ENCODE data around the gene MFSD11. TPM values are rescaled to one million over a fixed set of nuclear protein-coding genes. Genes with fewer than 3 reads are reported as not detected.

The MFSD11 gene
- total and polyA plus RNA-seq, 9 donors: 9.6 to 26.2 (median 19.6) TPM

- DNase-seq: no peak
- no peak overlapping the region for H3K4me3 ChIP-seq
- TF ChIP-seq CTCF (IDR thresholded peaks at IDR 0.05): no peak
- no peak for TF ChIP-seq POLR2A (IDR thresholded peaks at IDR 0.05)
- no peak for TF ChIP-seq EP300 (IDR thresholded peaks at IDR 0.05)
- WGBS, 3 donors: 77 to 83% (median 78%) methylated on average over 12 of the region's 12 CpGs
- intact Hi-C loops (cut with DNase I): no loop called here
- H3K4me1 ChIP-seq (ENCODE audit: insufficient read depth): no peaks in the 10 kb centered on the region
- H3K27me3 ChIP-seq: no peaks in the 10 kb centered on the region
- H3K27ac ChIP-seq: no peak overlapping the region
- H3K36me3 ChIP-seq: no peaks in the 10 kb centered on the region
- no peaks in the 10 kb centered on the region for H3K9me3 ChIP-seq
These were observed 86.2 kb downstream of the MFSD11 start for GRCh38 chr17:76824093-76824492.

- WGBS, 3 donors: 52 to 60% (median 59%) methylated on average over 24 of the region's 24 CpGs
- intact Hi-C loops (cut with DNase I): no loop called here
- no peaks in the 10 kb centered on the region for H3K36me3 ChIP-seq
- no peaks in the 10 kb centered on the region for H3K9me3 ChIP-seq
- DNase-seq: no peak
- no peak overlapping the region for H3K27ac ChIP-seq
- H3K27me3 ChIP-seq: no peaks in the 10 kb centered on the region
- TF ChIP-seq CTCF (IDR thresholded peaks at IDR 0.05) (no peak), EP300 (IDR thresholded peaks at IDR 0.05) (no peak), POLR2A (IDR thresholded peaks at IDR 0.05) (no peak)
- H3K4me3 ChIP-seq: no peak overlapping the region
- no peaks in the 10 kb centered on the region for H3K4me1 ChIP-seq (ENCODE audit: insufficient read depth)
These were observed 88.6 kb downstream of the MFSD11 start for GRCh38 chr17:76826330-76827068.

GRCh38 chr17:76827736-76828135 is 89.8 kb downstream of the MFSD11 start:
- TF ChIP-seq EP300 (IDR thresholded peaks at IDR 0.05): no peak
- TF ChIP-seq POLR2A (IDR thresholded peaks at IDR 0.05): no peak
- no peak for TF ChIP-seq CTCF (IDR thresholded peaks at IDR 0.05)
- intact Hi-C loops (cut with DNase I): no loop called here
- 80 to 85% (median 83%) methylated on average over 13 to 14 of the region's 14 CpGs for WGBS, 3 donors
- no peaks in the 10 kb centered on the region for H3K9me3 ChIP-seq
- H3K27ac ChIP-seq: no peak overlapping the region
- no peak overlapping the region for H3K4me3 ChIP-seq
- H3K4me1 ChIP-seq (ENCODE audit: insufficient read depth): no peaks in the 10 kb centered on the region
- DNase-seq: no peak
- no peaks in the 10 kb centered on the region for H3K27me3 ChIP-seq
- H3K36me3 ChIP-seq: no peaks in the 10 kb centered on the region

MicroRNAs within 50 kb of the gene (microRNA counts, 767-probe panel; counts per million panel counts)
- 530 counts per million, percentile 78 among the panel's probes with 10 or more counts for microRNA hsa-miR-636

Small RNA genes within 50 kb of the gene (microRNA-seq; reads per million reads assigned to microRNA genes)
- 0 to 0.16 (median 0) reads per million in 3 donors for gene MIR636

Small RNA genes within 50 kb of the gene (small RNA-seq; reads per million reads assigned to genes)
- gene AC005837.3 (not detected), gene RF02271 (not detected), gene RNU6-97P (not detected), gene RNY4P36 (not detected)

Other genes with a start within 250 kb of the MFSD11 start
- gene RHBDF2, start 236.7 kb upstream of the MFSD11 start, total RNA-seq: 10 to 100 TPM; 11.7 to 39.9 (median 26.1) TPM
- gene RHBDF2, start 236.7 kb upstream of the MFSD11 start, polyA plus RNA-seq: 1 to 10 TPM; 3.3 to 8.8 TPM
- 10 to 100 TPM in 2 of 7 donors, 1 to 10 TPM in 5; 3.9 to 35.7 (median 8.0) TPM for gene CYGB, start 200.4 kb upstream of the MFSD11 start, total RNA-seq
- 10 to 100 TPM; 14.6 to 18.2 TPM for gene CYGB, start 200.4 kb upstream of the MFSD11 start, polyA plus RNA-seq
- 10 to 100 TPM in 1 of 7 donors, 1 to 10 TPM in 6; 2.3 to 12.2 (median 2.8) TPM for gene PRCD, start 198.1 kb upstream of the MFSD11 start, total RNA-seq
- 1 to 10 TPM; 1.5 to 7.0 TPM for gene PRCD, start 198.1 kb upstream of the MFSD11 start, polyA plus RNA-seq
- gene ST6GALNAC2, start 152.3 kb upstream of the MFSD11 start, total RNA-seq: 10 to 100 TPM in 1 of 7 donors, 1 to 10 TPM in 6; 1.9 to 61.6 (median 4.9) TPM
- 1 to 10 TPM; 1.4 to 5.0 TPM for gene ST6GALNAC2, start 152.3 kb upstream of the MFSD11 start, polyA plus RNA-seq
- gene ST6GALNAC1, start 94.4 kb upstream of the MFSD11 start, total RNA-seq: 10 to 100 TPM in 1 of 7 donors, 1 to 10 TPM in 4, under 1 TPM in 2; 0.73 to 10.5 (median 3.7) TPM
- gene ST6GALNAC1, start 94.4 kb upstream of the MFSD11 start, polyA plus RNA-seq: 1 to 10 TPM; 3.6 to 6.1 TPM
- gene MXRA7, start 27.2 kb upstream of the MFSD11 start, total RNA-seq: 100 to 1,000 TPM; 107 to 210 (median 181) TPM
- 100 to 1,000 TPM; 199 to 759 TPM for gene MXRA7, start 27.2 kb upstream of the MFSD11 start, polyA plus RNA-seq
- gene JMJD6, start 11.5 kb upstream of the MFSD11 start, total RNA-seq: 10 to 100 TPM; 20.1 to 49.8 (median 38.1) TPM
- 10 to 100 TPM; 19.5 to 28.2 TPM for gene JMJD6, start 11.5 kb upstream of the MFSD11 start, polyA plus RNA-seq
- gene METTL23, start 11.3 kb upstream of the MFSD11 start, total RNA-seq: 10 to 100 TPM; 20.9 to 36.6 (median 31.8) TPM
- 10 to 100 TPM; 37.9 to 47.4 TPM for gene METTL23, start 11.3 kb upstream of the MFSD11 start, polyA plus RNA-seq
- 100 to 1,000 TPM; 149 to 245 (median 174) TPM for gene SRSF2, start 788 bp upstream of the MFSD11 start, total RNA-seq
- 100 to 1,000 TPM; 126 to 152 TPM for gene SRSF2, start 788 bp upstream of the MFSD11 start, polyA plus RNA-seq
- gene MGAT5B, start 130.3 kb downstream of the MFSD11 start, total RNA-seq: 1 to 10 TPM in 3 of 7 donors, under 1 TPM in 4; 0.23 to 3.6 (median 0.92) TPM
- under 1 TPM in 1 of 2 donors, not detected in 1; 0.61 TPM for gene MGAT5B, start 130.3 kb downstream of the MFSD11 start, polyA plus RNA-seq